SU-DHL-6 (cell line): ENCODE results near the gene CYBC1.
A peak's percentile ranks its signal among the peaks of the same experiment; 100 is the strongest.

Experiments
- H2AFZ ChIP-seq: fragments of 200-600 bp; sonication (generic); 2 replicates; pipeline ENCODE4 v1.6.1; 2014; ENCODE audit warnings: low read depth, mild to moderate bottlenecking, moderate library complexity, mixed read lengths, antibody characterized with exemption, low read length; ENCODE audit not compliant: severe bottlenecking
- H3F3A ChIP-seq: fragments of 200-600 bp; shearing (Covaris generic); 2 replicates; pipeline ENCODE4 v1.6.0; 2016; ENCODE audit warnings: antibody characterized with exemption, mild to moderate bottlenecking; ENCODE audit not compliant: insufficient read depth
- H3K27ac ChIP-seq: fragments of 200-600 bp; sonication (generic); 2 replicates; pipeline ENCODE4 v1.5.1; 2016; ENCODE audit warnings: low read depth, mild to moderate bottlenecking, low read length, moderate library complexity, mixed read lengths
- H3K27me3 ChIP-seq: fragments of 200-600 bp; sonication (generic), shearing (Covaris generic); 2 replicates; pipeline ENCODE4 v1.6.0; 2014; ENCODE audit warnings: mild to moderate bottlenecking, low read length
- H3K36me3 ChIP-seq: fragments of 200-600 bp; sonication (generic); 2 replicates; pipeline ENCODE4 v1.6.1; 2014; ENCODE audit warnings: mild to moderate bottlenecking, low read length, mixed read lengths
- H3K4me2 ChIP-seq: fragments of 300-600, 200-600 bp; shearing (Covaris generic), sonication (generic); 2 replicates; pipeline ENCODE4 v1.6.0; 2014; ENCODE audit warnings: low read length, low read depth, mild to moderate bottlenecking; ENCODE audit not compliant: poor library complexity, severe bottlenecking
- H3K4me3 ChIP-seq: fragments of 200-600 bp; sonication (generic); 2 replicates; pipeline ENCODE4 v1.5.1; 2014; ENCODE audit warnings: antibody characterized with exemption, low read length, mild to moderate bottlenecking, mixed read lengths; ENCODE audit not compliant: insufficient read depth, poor library complexity, severe bottlenecking
- H3K79me2 ChIP-seq: fragments of 200-600 bp; sonication (generic); 2 replicates; pipeline ENCODE4 v1.6.1; 2014; ENCODE audit warnings: mild to moderate bottlenecking, low read length, moderate library complexity; ENCODE audit not compliant: insufficient read depth
- H3K9ac ChIP-seq: fragments of 200-600 bp; sonication (generic); 2 replicates; pipeline ENCODE4 v1.7.0; 2014; ENCODE audit warnings: mild to moderate bottlenecking, low read length
- H3K9me2 ChIP-seq: fragments of 200-600 bp; sonication (generic); replicated peaks from 2 replicates; pipeline ENCODE4 v1.6.1; 2014; ENCODE audit warnings: low read length; ENCODE audit not compliant: insufficient read depth
- H3K9me3 ChIP-seq: fragments of 200-600 bp; sonication (generic); 2 replicates; pipeline ENCODE4 v1.6.1; 2014; ENCODE audit warnings: low read length, mixed read lengths; ENCODE audit not compliant: insufficient read depth
- H4K20me1 ChIP-seq: fragments of 200-600 bp; sonication (generic); 2 replicates; pipeline ENCODE4 v1.6.1; 2014; ENCODE audit warnings: low read depth, mild to moderate bottlenecking, antibody characterized with exemption, low read length, moderate library complexity, mixed read lengths
- EZH2phosphoT487 ChIP-seq: fragments of 200-600 bp; sonication (generic), shearing (Covaris generic); conservative IDR thresholded peaks from 2 replicates; pipeline ENCODE4 v1.6.1; 2018; ENCODE audit warnings: mild to moderate bottlenecking, antibody characterized with exemption, low read length, moderate library complexity, mixed read lengths
- TF ChIP-seq, protein P1 (sequence below): fragments of 200-600 bp; sonication (generic); IDR thresholded peaks from one replicate; pipeline ENCODE4 v1.5.1; 2017; ENCODE audit warnings: antibody characterized with exemption, mild to moderate bottlenecking, low read length, moderate library complexity; ENCODE audit not compliant: insufficient read depth, poor library complexity, severe bottlenecking

CYBC1 gene

DNA sequence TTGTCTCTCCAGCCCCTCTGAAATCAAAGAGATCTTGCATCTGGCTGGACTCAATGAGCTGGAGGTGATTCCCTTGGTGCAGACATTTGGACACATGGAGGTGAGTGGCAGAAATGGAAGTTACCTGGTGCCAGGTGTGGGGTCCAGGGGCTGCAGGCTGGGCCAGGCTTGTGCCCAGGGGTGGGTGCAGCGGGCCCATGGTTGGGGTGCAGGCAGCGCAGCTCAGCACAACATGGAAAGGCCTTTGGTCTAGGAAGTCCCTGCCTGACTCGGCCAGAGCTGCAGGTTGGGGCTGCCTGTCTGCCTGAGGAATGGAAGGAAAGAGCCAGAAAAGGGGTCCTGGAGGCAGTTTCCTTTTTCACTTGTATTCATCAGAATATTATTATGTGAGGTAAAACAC, 22.0 kb downstream of the CYBC1 start:
- no peak overlapping the region for H3K9ac ChIP-seq
- H3K27ac ChIP-seq = no peak overlapping the region

DNA sequence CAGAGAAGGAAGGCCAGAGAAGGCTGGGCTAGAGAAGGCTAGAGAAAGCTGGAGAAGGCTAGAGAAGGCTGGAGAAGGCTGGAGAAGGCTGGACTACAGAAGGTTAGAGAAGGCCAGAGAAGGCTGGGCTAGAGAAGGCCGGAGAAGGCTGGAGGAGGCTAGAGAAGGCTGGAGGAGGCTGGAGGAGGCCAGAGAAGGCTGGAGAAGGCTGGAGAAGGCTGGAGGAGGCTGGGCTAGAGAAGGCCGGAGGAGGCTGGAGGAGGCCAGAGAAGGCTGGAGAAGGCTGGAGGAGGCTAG, 25.7 kb downstream of the CYBC1 start:
- H3K79me2 ChIP-seq = no peaks in the 10 kb centered on the region
- H3K4me3 ChIP-seq = no peak overlapping the region
- H3K9me3 ChIP-seq = no peaks in the 10 kb centered on the region
- no peaks in the 10 kb centered on the region for H3K9me2 ChIP-seq
- no peaks in the 10 kb centered on the region for H3K36me3 ChIP-seq
- TF ChIP-seq, protein P1, sequence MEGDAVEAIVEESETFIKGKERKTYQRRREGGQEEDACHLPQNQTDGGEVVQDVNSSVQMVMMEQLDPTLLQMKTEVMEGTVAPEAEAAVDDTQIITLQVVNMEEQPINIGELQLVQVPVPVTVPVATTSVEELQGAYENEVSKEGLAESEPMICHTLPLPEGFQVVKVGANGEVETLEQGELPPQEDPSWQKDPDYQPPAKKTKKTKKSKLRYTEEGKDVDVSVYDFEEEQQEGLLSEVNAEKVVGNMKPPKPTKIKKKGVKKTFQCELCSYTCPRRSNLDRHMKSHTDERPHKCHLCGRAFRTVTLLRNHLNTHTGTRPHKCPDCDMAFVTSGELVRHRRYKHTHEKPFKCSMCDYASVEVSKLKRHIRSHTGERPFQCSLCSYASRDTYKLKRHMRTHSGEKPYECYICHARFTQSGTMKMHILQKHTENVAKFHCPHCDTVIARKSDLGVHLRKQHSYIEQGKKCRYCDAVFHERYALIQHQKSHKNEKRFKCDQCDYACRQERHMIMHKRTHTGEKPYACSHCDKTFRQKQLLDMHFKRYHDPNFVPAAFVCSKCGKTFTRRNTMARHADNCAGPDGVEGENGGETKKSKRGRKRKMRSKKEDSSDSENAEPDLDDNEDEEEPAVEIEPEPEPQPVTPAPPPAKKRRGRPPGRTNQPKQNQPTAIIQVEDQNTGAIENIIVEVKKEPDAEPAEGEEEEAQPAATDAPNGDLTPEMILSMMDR = peak; percentile 5
- no peak for TF ChIP-seq EZH2phosphoT487
- H3K4me2 ChIP-seq = no peak overlapping the region
- no peak overlapping the region for H3K9ac ChIP-seq
- H2AFZ ChIP-seq = no peak overlapping the region
- no peaks in the 10 kb centered on the region for H4K20me1 ChIP-seq
- H3K27ac ChIP-seq = no peak overlapping the region
- no peaks in the 10 kb centered on the region for H3K27me3 ChIP-seq
- no peaks in the 10 kb centered on the region for H3F3A ChIP-seq

More for the DNA sequence above, 22.0 kb downstream of the CYBC1 start:
- Histone ChIP-seq H4K20me1 (no peaks in the 10 kb centered on the region), H3K4me2 (no peak overlapping the region), H3K9me2 (no peaks in the 10 kb centered on the region), H3K27me3 (no peaks in the 10 kb centered on the region), H3K79me2 (no peaks in the 10 kb centered on the region), H3K9me3 (no peaks in the 10 kb centered on the region), H3K36me3 (no peaks in the 10 kb centered on the region), H3F3A (no peaks in the 10 kb centered on the region), H2AFZ (no peak overlapping the region), H3K4me3 (no peak overlapping the region)
- no peak for TF ChIP-seq EZH2phosphoT487
- TF ChIP-seq, protein P1 = no peak

DNA sequence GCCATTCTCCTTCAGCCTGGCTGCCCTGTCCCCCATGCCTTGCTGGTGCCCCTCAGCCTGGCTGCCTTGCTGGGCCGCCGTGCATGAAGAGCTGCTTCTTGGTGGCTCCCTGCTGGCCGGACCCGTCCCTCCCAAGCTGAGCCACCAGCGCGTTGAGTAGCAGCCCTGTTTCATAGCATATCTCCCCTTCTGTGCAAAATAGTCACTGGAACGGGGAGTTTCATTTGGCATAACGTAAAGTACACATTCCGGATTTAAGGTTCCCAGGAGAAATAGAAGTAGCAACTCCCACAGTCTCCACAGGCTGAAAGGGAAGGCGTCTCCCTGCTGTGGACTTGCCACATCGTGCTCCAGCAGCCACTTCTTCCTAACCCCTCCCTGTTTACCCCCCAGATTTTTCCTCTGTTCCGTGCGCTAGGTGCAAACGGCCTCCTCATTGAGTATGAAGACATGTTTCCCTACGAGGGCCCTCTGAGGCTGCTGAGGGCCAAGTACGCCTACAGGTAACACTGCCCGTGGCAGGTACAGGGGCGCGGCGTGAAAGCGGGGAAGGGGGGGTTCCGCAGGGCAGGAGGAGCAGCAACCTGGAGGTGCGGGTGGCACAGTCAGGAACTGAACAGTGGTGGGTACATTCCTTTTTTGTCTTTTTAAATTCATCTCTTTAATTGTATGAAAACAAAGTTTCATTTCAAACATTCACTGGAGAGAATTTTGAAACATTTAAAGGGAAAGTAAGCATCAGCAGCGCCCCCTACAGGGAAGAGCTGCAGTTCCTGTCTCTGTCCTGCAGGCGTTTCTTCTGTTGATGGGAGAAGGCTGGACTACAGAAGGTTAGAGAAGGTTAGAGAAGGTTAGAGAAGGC, 26.3 kb downstream of the CYBC1 start:
- Histone ChIP-seq H3K9me2 (no peaks in the 10 kb centered on the region), H3K27ac (no peak overlapping the region), H4K20me1 (no peaks in the 10 kb centered on the region), H3K27me3 (no peaks in the 10 kb centered on the region), H2AFZ (no peak overlapping the region), H3F3A (no peaks in the 10 kb centered on the region), H3K4me2 (no peak overlapping the region), H3K9ac (no peak overlapping the region), H3K4me3 (no peak overlapping the region), H3K36me3 (no peaks in the 10 kb centered on the region), H3K9me3 (no peaks in the 10 kb centered on the region), H3K79me2 (no peaks in the 10 kb centered on the region)
- TF ChIP-seq, protein P1 = peak; percentile 95
- no peak for TF ChIP-seq EZH2phosphoT487
